RWPE1 (cell line): ENCODE data around the gene TET3.

Experiments used
- CTCF ChIA-PET: fragments of 350-600 bp; sonication (Branson Sonifier 250); formaldehyde crosslinking; extraction: SDS; loops from one replicate; lab custom pipeline; 2021; lab: Yijun Ruan, JAX
- POLR2A ChIA-PET: fragments of 400-600 bp; formaldehyde crosslinking; extraction: SDS; loops from one replicate; lab custom pipeline; 2020; ENCODE audit warnings: antibody characterized with exemption; ENCODE audit not compliant: low non-redundant PET; lab: Yijun Ruan, JAX
- DNase-seq: peaks from one replicate; pipeline ENCODE4 v3.0.0; 2012; ENCODE audit warnings: low spot score
- H3K27ac ChIP-seq: fragments of 450-650 bp; 2 replicates; pipeline ENCODE4 v1.5.1; 2017
- CTCF ChIP-seq: fragments of 450-650 bp; conservative IDR thresholded peaks from 2 replicates; pipeline ENCODE4 v1.5.1; 2017; ENCODE audit warnings: low read depth, mild to moderate bottlenecking

TET3 gene

DNA sequence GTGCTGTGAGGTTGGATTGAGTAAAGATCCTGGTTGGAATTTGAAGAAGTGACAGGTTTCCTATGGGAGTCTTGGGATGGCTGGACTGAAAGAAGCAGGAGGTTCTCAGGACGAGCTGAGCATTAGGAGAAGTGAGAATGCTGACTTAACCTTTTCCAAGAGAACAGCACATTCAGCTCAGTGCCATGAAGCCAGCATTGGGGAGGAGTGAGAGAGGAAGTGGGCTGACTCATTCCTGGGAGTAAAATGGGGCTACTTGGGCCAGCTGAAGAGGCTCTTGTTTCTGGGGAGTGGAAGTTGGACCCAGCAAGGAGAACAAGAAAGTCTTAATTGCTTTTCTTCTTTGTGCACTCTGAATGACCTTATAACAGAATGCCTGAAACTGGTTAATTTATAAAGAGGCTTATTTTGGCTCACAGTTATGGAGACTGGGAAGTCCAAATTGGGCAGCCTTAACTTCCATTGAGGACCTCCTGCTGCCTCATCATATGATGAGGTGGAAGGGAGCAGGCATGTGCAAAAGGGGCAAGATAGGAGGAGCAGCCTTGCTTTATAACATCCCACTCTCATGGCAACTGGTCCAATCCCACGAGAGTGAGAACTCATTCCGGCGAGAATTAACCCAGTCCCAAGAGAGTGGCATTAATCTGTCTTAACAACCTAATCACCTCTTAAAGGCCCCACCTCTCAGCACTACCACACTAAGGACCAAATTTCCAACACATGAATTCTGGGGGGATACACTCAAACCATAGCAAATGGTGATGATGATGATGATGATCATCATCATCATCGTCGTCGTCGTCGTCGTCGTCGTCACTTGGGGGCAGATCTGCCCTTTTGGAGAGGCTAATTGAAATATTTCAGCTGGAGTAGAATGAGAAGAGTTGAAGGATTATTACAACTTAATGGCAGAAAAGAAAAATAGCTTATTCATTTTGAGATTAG is 31.9 kb upstream of the TET3 start:
- ChIA-PET POLR2A (no interaction called here), CTCF (interaction anchor here (0.7 kb wide), 1 partner anchor 35 kb away, joined by 3 read pairs; no protein-coding TSS in a partner anchor)
- DNase-seq, result no peak
- H3K27ac ChIP-seq, result no peak overlapping the region; the same call in 1 of the 2 replicates
- TF ChIP-seq CTCF, result no peak

DNA sequence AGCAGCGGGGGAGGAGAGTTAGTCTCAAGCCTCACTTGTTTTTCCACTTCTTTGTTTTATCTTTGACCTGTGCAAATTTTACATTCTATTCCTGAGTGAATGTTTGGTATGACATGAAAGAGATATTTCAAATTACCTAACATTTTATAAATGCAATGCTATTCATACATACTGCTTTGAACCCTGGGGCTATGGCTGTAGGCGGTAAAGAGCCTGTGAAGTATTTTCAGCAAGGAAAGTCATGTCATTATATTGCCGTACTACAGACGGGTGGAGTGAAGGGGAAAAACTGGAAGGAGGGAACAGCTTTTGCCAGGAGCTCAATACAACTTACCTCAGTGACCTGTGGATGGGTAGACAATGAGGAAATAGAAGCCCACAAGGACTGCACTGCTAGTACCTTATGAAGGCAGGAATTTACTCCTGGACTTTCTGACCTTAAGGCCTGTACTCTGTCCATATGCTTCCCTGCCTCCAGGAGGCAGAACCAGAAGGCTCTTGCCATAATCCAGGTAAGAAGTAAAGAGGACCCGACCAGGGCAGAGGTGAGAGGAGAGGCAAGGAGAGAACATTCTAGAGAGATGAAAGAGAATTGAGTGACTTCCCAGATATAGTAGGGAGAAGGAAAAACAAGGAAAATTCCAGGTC is 28.4 kb upstream of the TET3 start:
- no peak overlapping the region for H3K27ac ChIP-seq
- no peak for TF ChIP-seq CTCF
- CTCF ChIA-PET, result no interaction called here
- POLR2A ChIA-PET, result interaction anchor here (0.5 kb wide), 1 partner anchor 36 kb away, joined by 7 read pairs; no protein-coding TSS in a partner anchor
- DNase-seq, result no peak

DNA sequence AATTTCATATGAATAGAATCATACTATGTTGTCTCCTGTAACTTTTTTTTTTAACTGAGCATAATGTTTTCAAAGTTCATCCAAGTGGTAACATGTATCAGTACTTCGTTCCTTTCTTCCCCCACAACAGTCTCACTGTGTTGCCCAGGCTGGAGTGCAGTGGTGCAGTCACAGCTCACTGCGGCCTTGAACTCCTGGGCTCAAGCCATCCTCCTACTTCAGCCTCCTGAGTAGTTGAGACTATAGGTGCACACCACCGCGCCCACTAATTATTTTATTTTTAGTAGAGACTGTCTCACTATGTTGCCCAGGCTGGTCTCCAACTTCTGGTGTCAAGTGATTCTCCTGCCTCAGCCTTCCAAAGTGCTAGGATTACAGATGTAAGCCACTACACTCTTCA is 23.4 kb upstream of the TET3 start:
- DNase-seq, result no peak
- POLR2A ChIA-PET, result no interaction called here
- TF ChIP-seq CTCF, result no peak
- H3K27ac ChIP-seq, result no peak overlapping the region
- CTCF ChIA-PET, result no interaction called here

DNA sequence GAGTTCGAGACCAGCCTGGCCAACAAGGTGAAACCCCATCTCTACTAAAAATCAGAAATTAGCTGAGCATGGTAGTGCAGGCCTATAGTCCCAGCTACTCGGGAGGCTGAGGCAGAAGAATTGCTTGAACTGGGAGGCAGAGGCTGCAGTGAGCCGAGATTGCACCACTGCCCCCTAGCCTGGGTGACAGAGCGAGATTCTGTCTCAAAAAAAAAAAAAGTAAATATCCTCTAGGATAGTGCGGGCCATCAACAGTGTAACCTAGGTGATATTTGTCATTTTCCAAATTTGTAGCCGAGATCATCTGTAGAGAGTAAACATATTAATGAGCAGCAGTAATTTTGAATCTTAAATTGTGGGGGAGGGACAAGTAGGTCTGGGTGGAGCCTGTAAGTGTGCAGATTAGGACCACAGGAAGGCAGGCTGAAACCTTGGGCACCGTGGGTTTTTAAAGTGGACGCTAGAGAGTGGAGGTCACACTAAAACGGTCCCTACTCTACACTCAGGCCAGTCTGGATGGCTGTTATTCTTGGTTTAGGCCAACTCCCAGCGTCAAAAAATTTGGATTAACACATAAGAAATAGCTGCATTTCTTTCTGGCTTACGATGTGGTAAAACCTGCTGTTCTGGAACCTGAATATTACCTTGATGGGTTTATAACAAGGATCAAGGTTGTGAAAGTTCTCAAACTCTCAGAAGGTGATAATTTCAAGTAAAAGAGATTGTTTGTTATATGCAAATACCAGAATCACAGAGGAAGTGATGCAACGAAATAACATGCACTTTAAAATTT is 22.7 kb upstream of the TET3 start:
- POLR2A ChIA-PET, result no interaction called here
- DNase-seq, result no peak
- H3K27ac ChIP-seq, result no peak overlapping the region
- CTCF ChIA-PET, result no interaction called here
- TF ChIP-seq CTCF, result no peak

DNA sequence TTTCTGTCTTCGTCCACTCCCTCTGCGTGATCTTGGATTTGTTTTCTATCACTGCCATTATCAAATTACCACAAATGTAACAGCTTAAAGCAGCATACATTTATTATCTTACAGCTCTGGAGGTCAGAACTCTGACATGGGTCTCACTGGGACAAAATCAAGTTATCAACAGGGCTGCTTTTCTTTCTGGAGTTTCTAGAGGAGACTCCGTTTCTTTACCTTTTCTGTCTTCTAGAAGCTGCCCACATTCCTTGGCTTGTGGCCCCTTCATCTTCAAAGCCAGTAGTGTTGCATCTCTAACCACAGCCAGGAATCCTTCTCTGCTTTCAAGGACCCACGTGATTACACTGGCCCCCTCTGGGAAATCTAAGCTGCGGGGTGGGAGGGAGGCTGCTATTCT is 21.9 kb upstream of the TET3 start:
- CTCF ChIA-PET, result no interaction called here
- no peak overlapping the region for H3K27ac ChIP-seq
- DNase-seq, result no peak
- no peak for TF ChIP-seq CTCF
- POLR2A ChIA-PET, result no interaction called here
